ENCODE results near the gene DAZAP2.

DAZAP2 gene

GRCh38 chr12:51195841-51196240 lies 42.8 kb upstream of the DAZAP2 start:
- Histone ChIP-seq H3K9me3 (ENCODE audit: severe bottlenecking) (no peaks in the 10 kb centered on the region), H3K27me3 (ENCODE audit: insufficient read depth, low read depth, severe bottlenecking) (no peaks in the 10 kb centered on the region), H3K4me3 (ENCODE audit: low read depth, low read length) (no peak overlapping the region), H3K36me3 (no peaks in the 10 kb centered on the region), H3K27ac (no peak overlapping the region)
- TF ChIP-seq CTCF (IDR thresholded peaks at IDR 0.05; ENCODE audit: low read depth, low read length): no peak
- DNase-seq: no peak

GRCh38 chr12:51196547-51196946 lies 42.1 kb upstream of the DAZAP2 start:
- no peak for DNase-seq
- no peaks in the 10 kb centered on the region for H3K36me3 ChIP-seq
- no peaks in the 10 kb centered on the region for H3K9me3 ChIP-seq (ENCODE audit: severe bottlenecking)
- H3K4me3 ChIP-seq (ENCODE audit: low read depth, low read length): no peak overlapping the region
- H3K27ac ChIP-seq: no peak overlapping the region
- no peaks in the 10 kb centered on the region for H3K27me3 ChIP-seq (ENCODE audit: insufficient read depth, low read depth, severe bottlenecking)
- TF ChIP-seq CTCF (IDR thresholded peaks at IDR 0.05; ENCODE audit: low read depth, low read length): no peak

- no peak for DNase-seq
- Histone ChIP-seq H3K27me3 (ENCODE audit: insufficient read depth, low read depth, severe bottlenecking) (no peaks in the 10 kb centered on the region), H3K27ac (no peak overlapping the region), H3K36me3 (no peaks in the 10 kb centered on the region), H3K4me3 (ENCODE audit: low read depth, low read length) (no peak overlapping the region), H3K9me3 (ENCODE audit: severe bottlenecking) (no peaks in the 10 kb centered on the region)
- TF ChIP-seq CTCF (IDR thresholded peaks at IDR 0.05; ENCODE audit: low read depth, low read length): no peak
Observed at GRCh38 chr12:51197736-51198567, 40.7 kb upstream of the DAZAP2 start.

GRCh38 chr12:51198568-51199365 lies 39.9 kb upstream of the DAZAP2 start:
- TF ChIP-seq CTCF (IDR thresholded peaks at IDR 0.05; ENCODE audit: low read depth, low read length): no peak

GRCh38 chr12:51199366-51199945 lies 39.2 kb upstream of the DAZAP2 start:
- Histone ChIP-seq H3K9me3 (ENCODE audit: severe bottlenecking) (no peaks in the 10 kb centered on the region), H3K4me3 (ENCODE audit: low read depth, low read length) (no peak overlapping the region), H3K36me3 (no peaks in the 10 kb centered on the region), H3K27me3 (ENCODE audit: insufficient read depth, low read depth, severe bottlenecking) (no peaks in the 10 kb centered on the region), H3K27ac (no peak overlapping the region)
- TF ChIP-seq CTCF (IDR thresholded peaks at IDR 0.05; ENCODE audit: low read depth, low read length): no peak
- no peak for DNase-seq

More at GRCh38 chr12:51198568-51199365, 39.9 kb upstream of the DAZAP2 start:
- H3K9me3 ChIP-seq (ENCODE audit: severe bottlenecking): no peaks in the 10 kb centered on the region
- H3K27me3 ChIP-seq (ENCODE audit: insufficient read depth, low read depth, severe bottlenecking): no peaks in the 10 kb centered on the region
- no peak for DNase-seq
- H3K27ac ChIP-seq: no peak overlapping the region
- no peak overlapping the region for H3K4me3 ChIP-seq (ENCODE audit: low read depth, low read length)
- no peaks in the 10 kb centered on the region for H3K36me3 ChIP-seq
